Cardiac muscle cell (in vitro differentiated cells and primary cell): ENCODE data around the gene DOK5. TPM values are rescaled to one million over a fixed set of nuclear protein-coding genes. Genes with fewer than 3 reads are reported as not detected.

Source experiments
- DNase-seq, 2 donors: peaks; one replicate each; pipeline versions ENCODE4 v3.0.0 to v3.0.0-alpha.2; 2010 to 2017; ENCODE audit warnings: low read depth in 1 of 2, low spot score in 1 of 2
- H3K27ac ChIP-seq: fragments of 200-600 bp; sonication (generic); 2 replicates; pipeline ENCODE4 v1.5.1; 2016
- H3K27me3 ChIP-seq: fragments of 200-600 bp; sonication (generic); 2 replicates; pipeline ENCODE4 v1.6.0; 2016; ENCODE audit warnings: control low read depth
- H3K36me3 ChIP-seq: fragments of 200-600 bp; sonication (generic); 2 replicates; pipeline ENCODE4 v1.5.1; 2016; ENCODE audit warnings: control low read depth
- H3K4me1 ChIP-seq: fragments of 200-600 bp; sonication (generic); 2 replicates; pipeline ENCODE4 v1.8.1; 2017; ENCODE audit warnings: low read depth, mild to moderate bottlenecking, mixed run types
- H3K4me3 ChIP-seq: fragments of 200-600 bp; sonication (generic); 2 replicates; pipeline ENCODE4 v1.5.1; 2016; ENCODE audit warnings: mild to moderate bottlenecking
- H3K9me3 ChIP-seq: fragments of 200-600 bp; sonication (generic); 2 replicates; pipeline ENCODE4 v1.5.1; 2017; ENCODE audit warnings: low read depth, mild to moderate bottlenecking, control low read depth
- CTCF ChIP-seq: IDR thresholded peaks from 2 replicates; pipeline ENCODE4 v1.5.1; 2012; ENCODE audit warnings: low read depth, mild to moderate bottlenecking, low read length
- polyA plus RNA-seq: library from polyadenylated mRNA; unstranded; fragments of >200 nt; fragmentation: Nextera tagmentation; extraction: Ambion mirVana; gene quantifications from 2 replicates; pipeline ENCODE4 v1.2.1, GENCODE V29; 2016
- total RNA-seq: library from RNA; depleted of rRNA; stranded (reverse); fragments of >200 nt; gene quantifications from 2 replicates; pipeline ENCODE4 v1.2.3, GENCODE V29; 2016

The DOK5 gene
- total and polyA plus RNA-seq, 2 experiments from 2014 or later, result 1.4 to 1.6 TPM

- no peaks in the 10 kb centered on the region for H3K4me1 ChIP-seq
- no peak for DNase-seq
- no peaks in the 10 kb centered on the region for H3K9me3 ChIP-seq
- no peaks in the 10 kb centered on the region for H3K27me3 ChIP-seq
- no peaks in the 10 kb centered on the region for H3K36me3 ChIP-seq
- no peak overlapping the region for H3K4me3 ChIP-seq
- no peak overlapping the region for H3K27ac ChIP-seq
- TF ChIP-seq CTCF, result no peak
Observed at GRCh38 chr20:54692168-54692887, 216.9 kb downstream of the DOK5 start.

GRCh38 chr20:54694516-54694915, 219.1 kb downstream of the DOK5 start:
- H3K4me1 ChIP-seq, result no peaks in the 10 kb centered on the region
- no peaks in the 10 kb centered on the region for H3K9me3 ChIP-seq
- H3K36me3 ChIP-seq, result no peaks in the 10 kb centered on the region
- DNase-seq, result no peak
- no peak for TF ChIP-seq CTCF
- no peaks in the 10 kb centered on the region for H3K27me3 ChIP-seq
- no peak overlapping the region for H3K4me3 ChIP-seq
- no peak overlapping the region for H3K27ac ChIP-seq

GRCh38 chr20:54698373-54698772, 223.0 kb downstream of the DOK5 start:
- H3K4me1 ChIP-seq, result no peaks in the 10 kb centered on the region
- no peak for TF ChIP-seq CTCF
- H3K4me3 ChIP-seq, result no peak overlapping the region
- H3K9me3 ChIP-seq, result no peaks in the 10 kb centered on the region
- H3K36me3 ChIP-seq, result no peaks in the 10 kb centered on the region
- DNase-seq, result no peak
- no peaks in the 10 kb centered on the region for H3K27me3 ChIP-seq
- H3K27ac ChIP-seq, result no peak overlapping the region
